Measurements from ENCODE around the gene ADGRB3. TPM values are rescaled to one million over a fixed set of nuclear protein-coding genes. Genes with fewer than 3 reads are reported as not detected.

Gene ADGRB3
- total and polyA plus RNA-seq, 2 donors (not counting 1 experiment from before 2014, with no cell fraction given) = not detected

- CTCF ChIA-PET = no interaction called here
- Histone ChIP-seq H3K4me2 (replicated peaks; ENCODE audit: low read depth, low read length, poor library complexity, severe bottlenecking) (no peak overlapping the region), H3K36me3 (replicated peaks in 1 of 2; ENCODE audit: control extremely low read depth in 1 of 2, control insufficient read depth in 1 of 2, extremely low read depth in 1 of 2, insufficient read depth in 2 of 2, low read length in 1 of 2) (no peaks in the 10 kb centered on the region), H3K4me3 (ENCODE audit: control extremely low read depth in 1 of 5, extremely low read depth in 1 of 5, insufficient read depth in 1 of 5, low read depth in 2 of 5, low read length in 4 of 5) (no peak overlapping the region), H3K27me3 (replicated peaks in 1 of 4; ENCODE audit: control extremely low read depth in 1 of 4, control insufficient read depth in 3 of 4, insufficient read depth in 4 of 4, low read length in 3 of 4) (no peaks in the 10 kb centered on the region), H3K79me2 (ENCODE audit: control insufficient read depth, insufficient read depth, low read length) (no peaks in the 10 kb centered on the region), H3K4me1 (ENCODE audit: control insufficient read depth in 2 of 2, insufficient read depth in 2 of 2, low read length in 2 of 2) (no peaks in the 10 kb centered on the region), H3K9me3 (ENCODE audit: control extremely low read depth in 1 of 3, control insufficient read depth in 2 of 3, insufficient read depth in 1 of 3, low read length in 2 of 3) (no peaks in the 10 kb centered on the region), H3K27ac (ENCODE audit: low read length in 2 of 2) (no peak overlapping the region), H4K20me1 (ENCODE audit: control insufficient read depth, insufficient read depth, low read length, poor library complexity, severe bottlenecking) (no peaks in the 10 kb centered on the region), H2AFZ (ENCODE audit: insufficient read depth, low read depth, low read length, poor library complexity, severe bottlenecking) (no peak overlapping the region), H3K9ac (ENCODE audit: low read length) (no peak overlapping the region)
- Mint-ChIP-seq H3K27ac (no peak overlapping the region), H3K9me3 (ENCODE audit: insufficient read depth) (no peaks in the 10 kb centered on the region), H3K27me3 (no peaks in the 10 kb centered on the region), H3K4me3 (no peak overlapping the region), H3K4me1 (no peaks in the 10 kb centered on the region)
- POLR2A ChIA-PET = no interaction called here
- DNase-seq = no peak
- no peak for ATAC-seq (ENCODE audit: low read depth)
- 65% methylated on average over 4 of the region's 4 CpGs for WGBS (ENCODE audit: insufficient coverage)
- intact Hi-C loops (cut with micrococcal nuclease) = no loop called here
- TF ChIP-seq EZH2 (IDR thresholded peaks at IDR 0.05; ENCODE audit: borderline replicate concordance, insufficient read depth, low read depth, low read length, poor library complexity, severe bottlenecking) (no peak), CTCF (IDR thresholded peaks at IDR 0.05) (no peak)
Observed at GRCh38 chr6:68695403-68695802, 60.3 kb downstream of the ADGRB3 start.

GRCh38 chr6:68695838-68696237 lies 60.8 kb downstream of the ADGRB3 start:
- DNase-seq (no peak), ATAC-seq (ENCODE audit: low read depth) (no peak)
- no peak overlapping the region for H3K4me2 ChIP-seq (replicated peaks; ENCODE audit: low read depth, low read length, poor library complexity, severe bottlenecking)
- H3K9me3 ChIP-seq (ENCODE audit: control extremely low read depth in 1 of 3, control insufficient read depth in 2 of 3, insufficient read depth in 1 of 3, low read length in 2 of 3) = no peaks in the 10 kb centered on the region
- no peak overlapping the region for H3K9ac ChIP-seq (ENCODE audit: low read length)
- no peaks in the 10 kb centered on the region for H3K4me1 Mint-ChIP-seq
- ChIA-PET POLR2A (no interaction called here), CTCF (no interaction called here)
- H2AFZ ChIP-seq (ENCODE audit: insufficient read depth, low read depth, low read length, poor library complexity, severe bottlenecking) = no peak overlapping the region
- TF ChIP-seq EZH2 (IDR thresholded peaks at IDR 0.05; ENCODE audit: borderline replicate concordance, insufficient read depth, low read depth, low read length, poor library complexity, severe bottlenecking) (no peak), CTCF (IDR thresholded peaks at IDR 0.05) (no peak)
- no peaks in the 10 kb centered on the region for H3K4me1 ChIP-seq (ENCODE audit: control insufficient read depth in 2 of 2, insufficient read depth in 2 of 2, low read length in 2 of 2)
- no peaks in the 10 kb centered on the region for H3K9me3 Mint-ChIP-seq (ENCODE audit: insufficient read depth)
- no CpG with 5 or more reads among the region's 6 CpGs for WGBS (ENCODE audit: insufficient coverage)
- H3K4me3 Mint-ChIP-seq = no peak overlapping the region
- no peaks in the 10 kb centered on the region for H3K36me3 ChIP-seq (replicated peaks in 1 of 2; ENCODE audit: control extremely low read depth in 1 of 2, control insufficient read depth in 1 of 2, extremely low read depth in 1 of 2, insufficient read depth in 2 of 2, low read length in 1 of 2)
- no peak overlapping the region for H3K27ac Mint-ChIP-seq
- H3K27me3 Mint-ChIP-seq = no peaks in the 10 kb centered on the region
- no peaks in the 10 kb centered on the region for H3K27me3 ChIP-seq (replicated peaks in 1 of 4; ENCODE audit: control extremely low read depth in 1 of 4, control insufficient read depth in 3 of 4, insufficient read depth in 4 of 4, low read length in 3 of 4)
- intact Hi-C loops (cut with micrococcal nuclease) = no loop called here
- H3K27ac ChIP-seq (ENCODE audit: low read length in 2 of 2) = no peak overlapping the region
- H4K20me1 ChIP-seq (ENCODE audit: control insufficient read depth, insufficient read depth, low read length, poor library complexity, severe bottlenecking) = no peaks in the 10 kb centered on the region
- H3K79me2 ChIP-seq (ENCODE audit: control insufficient read depth, insufficient read depth, low read length) = no peaks in the 10 kb centered on the region
- H3K4me3 ChIP-seq (ENCODE audit: control extremely low read depth in 1 of 5, extremely low read depth in 1 of 5, insufficient read depth in 1 of 5, low read depth in 2 of 5, low read length in 4 of 5) = no peak overlapping the region
